SK-N-SH (cell line): Measurements from ENCODE around the gene IL18RAP.

Experiments used
- CTCF ChIP-seq: fragments of 200-600 bp; sonication (generic); IDR thresholded peaks from 2 replicates; pipeline ENCODE4 v1.6.1; 2017; ENCODE audit warnings: antibody characterized with exemption, mild to moderate bottlenecking, moderate library complexity
- EP300 ChIP-seq, 2 experiments: IDR thresholded peaks; 2 replicates each; pipeline versions ENCODE4 v1.4.0 to v1.6.1; 2012; ENCODE audit warnings: borderline replicate concordance in 1 of 2, low read depth in 1 of 2, low read length in 1 of 2
- FOSL2 ChIP-seq: IDR thresholded peaks from 2 replicates; pipeline ENCODE4 v1.4.0; 2012; ENCODE audit warnings: low read depth, mild to moderate bottlenecking, moderate library complexity, borderline replicate concordance
- POLR2AphosphoS5 ChIP-seq: IDR thresholded peaks from 2 replicates; pipeline ENCODE4 v1.6.1; 2012; ENCODE audit warnings: low read depth, low read length
- RAD21 ChIP-seq: IDR thresholded peaks from 2 replicates; pipeline ENCODE4 v1.6.1; 2012; ENCODE audit warnings: mild to moderate bottlenecking, low read length
- RFX5 ChIP-seq: IDR thresholded peaks from 2 replicates; pipeline ENCODE4 v1.6.1; 2012; ENCODE audit warnings: mild to moderate bottlenecking, improper control_type of control experiment, low read length
- SMC3 ChIP-seq: IDR thresholded peaks from 2 replicates; pipeline ENCODE4 v1.6.1; 2012; ENCODE audit warnings: low read depth, low read length, improper control_type of control experiment
- TAF1 ChIP-seq: IDR thresholded peaks from 2 replicates; pipeline ENCODE4 v1.6.1; 2012; ENCODE audit warnings: low read depth, mild to moderate bottlenecking, low read length, moderate library complexity, borderline replicate concordance
- USF2 ChIP-seq: fragments of 150-350 bp; IDR thresholded peaks from 2 replicates; pipeline ENCODE4 v1.6.1; 2017; ENCODE audit warnings: antibody characterized with exemption, low read length, low read depth, borderline replicate concordance
- YY1 ChIP-seq: IDR thresholded peaks from 2 replicates; pipeline ENCODE4 v1.4.0; 2012; ENCODE audit warnings: low read depth, mild to moderate bottlenecking
- ZBTB33 ChIP-seq: IDR thresholded peaks from 2 replicates; pipeline ENCODE4 v1.4.0; 2012; ENCODE audit warnings: low read depth, borderline replicate concordance

- TF ChIP-seq ZBTB33: no peak
- no peak for TF ChIP-seq CTCF
- no peak for TF ChIP-seq RFX5
- no peak for TF ChIP-seq TAF1
- no peak for TF ChIP-seq SMC3
- no peak for TF ChIP-seq POLR2AphosphoS5
- TF ChIP-seq USF2: no peak
- no peak for TF ChIP-seq YY1
- no peak for TF ChIP-seq FOSL2
- TF ChIP-seq RAD21: no peak
- TF ChIP-seq EP300 (IDR thresholded peaks at IDR 0.05; ENCODE audit: borderline replicate concordance in 1 of 2, low read depth in 1 of 2, low read length in 1 of 2): no peak
Measured at GRCh38 chr2:102446936-102447335, 24.0 kb downstream of the IL18RAP start.
